Activated CD8-positive, alpha-beta T cell treated with anti-CD3 and anti-CD28 coated beads for 36 hours (primary cell): ENCODE measurements around the gene RIPPLY2. TPM values are rescaled to one million over a fixed set of nuclear protein-coding genes. Genes with fewer than 3 reads are reported as not detected.

Source experiments
- ATAC-seq: fragments of 200-7000 bp; cut with Tn5 transposase; one replicate; pipeline ENCODE4 v1.10.0; 2021; ENCODE audit warnings: mild to moderate bottlenecking, moderate library complexity
- CTCF ChIA-PET: fragments of 350-600 bp; sonication (Branson Sonifier 250); formaldehyde crosslinking; loops from one replicate; lab custom pipeline; 2021; ENCODE audit warnings: antibody characterized with exemption; lab: Charles Lee
- POLR2A ChIA-PET: fragments of 350-600 bp; sonication (Branson Sonifier 250); formaldehyde crosslinking; loops from one replicate; lab custom pipeline; 2021; ENCODE audit warnings: antibody characterized with exemption; lab: Charles Lee
- DNase-seq: peaks from one replicate; pipeline ENCODE4 v3.0.0-alpha.2; 2020
- H3K27ac Mint-ChIP-seq: one replicate; pipeline ENCODE4 v1.8.0; 2021; ENCODE audit warnings: mild to moderate bottlenecking, mixed read lengths
- H3K27me3 Mint-ChIP-seq: one replicate; pipeline ENCODE4 v1.8.0; 2021; ENCODE audit warnings: mixed read lengths
- H3K36me3 Mint-ChIP-seq: one replicate; pipeline ENCODE4 v1.8.0; 2021; ENCODE audit warnings: low read depth, mixed read lengths
- H3K4me1 Mint-ChIP-seq: one replicate; pipeline ENCODE4 v1.8.0; 2021; ENCODE audit warnings: low read depth, mixed read lengths
- H3K4me3 Mint-ChIP-seq: one replicate; pipeline ENCODE4 v1.8.0; 2021; ENCODE audit warnings: mild to moderate bottlenecking, moderate library complexity, mixed read lengths
- H3K9me3 Mint-ChIP-seq: one replicate; pipeline ENCODE4 v1.8.0; 2021; ENCODE audit warnings: mixed read lengths
- CTCF ChIP-seq: fragments of 200-600 bp; IDR thresholded peaks from one replicate; pipeline ENCODE4 v1.8.0; 2022; ENCODE audit warnings: antibody characterized with exemption, mild to moderate bottlenecking
- intact Hi-C: fragments of 100-400 bp; cut with micrococcal nuclease; formaldehyde crosslinking; loops from one replicate; pipeline ENCODE4 v1.10.0; 2022
- total RNA-seq, 2 experiments: library from RNA; stranded (reverse); gene quantifications; one replicate each; pipeline ENCODE4 v1.2.3, GENCODE V29; 2021

The RIPPLY2 gene
- total RNA-seq, 2 experiments from 2014 or later: not detected

- H3K27ac Mint-ChIP-seq: no peak overlapping the region
- ATAC-seq: no peak
- intact Hi-C loops: no loop called here
- no peak overlapping the region for H3K4me3 Mint-ChIP-seq
- H3K4me1 Mint-ChIP-seq: peaks cover 16% of the 10 kb centered on the region
- POLR2A ChIA-PET: no interaction called here
- CTCF ChIA-PET: interaction anchor here (1.2 kb wide), 1 partner anchor 17 kb away, joined by 4 read pairs; no protein-coding TSS in a partner anchor
- no peak for TF ChIP-seq CTCF
- H3K9me3 Mint-ChIP-seq: peaks cover 10% of the 10 kb centered on the region
- H3K36me3 Mint-ChIP-seq: peaks cover 47% of the 10 kb centered on the region
- H3K27me3 Mint-ChIP-seq: no peaks in the 10 kb centered on the region
- no peak for DNase-seq
Measured at GRCh38 chr6:83867043-83867442, 13.9 kb downstream of the RIPPLY2 start.

GRCh38 chr6:83867527-83868161, 14.5 kb downstream of the RIPPLY2 start:
- intact Hi-C loops: no loop called here
- no peak overlapping the region for H3K4me3 Mint-ChIP-seq
- ATAC-seq: no peak
- no peaks in the 10 kb centered on the region for H3K27me3 Mint-ChIP-seq
- ChIA-PET CTCF (interaction anchor here (1.2 kb wide), 1 partner anchor 16 kb away, joined by 4 read pairs; no protein-coding TSS in a partner anchor), POLR2A (no interaction called here)
- H3K27ac Mint-ChIP-seq: no peak overlapping the region
- peak; percentile 51 for DNase-seq
- H3K9me3 Mint-ChIP-seq: peaks cover 10% of the 10 kb centered on the region
- no peak for TF ChIP-seq CTCF
- peaks cover 47% of the 10 kb centered on the region for H3K36me3 Mint-ChIP-seq
- H3K4me1 Mint-ChIP-seq: peaks cover 16% of the 10 kb centered on the region

GRCh38 chr6:83868639-83869038, 15.5 kb downstream of the RIPPLY2 start:
- Mint-ChIP-seq H3K27ac (no peak overlapping the region), H3K36me3 (peaks cover 47% of the 10 kb centered on the region), H3K27me3 (no peaks in the 10 kb centered on the region), H3K4me3 (no peak overlapping the region), H3K9me3 (peaks cover 10% of the 10 kb centered on the region), H3K4me1 (peaks cover 18% of the 10 kb centered on the region)
- intact Hi-C loops: no loop called here
- no peak for TF ChIP-seq CTCF
- ChIA-PET CTCF (no interaction called here), POLR2A (no interaction called here)
- no peak for DNase-seq
- no peak for ATAC-seq

- H3K4me3 Mint-ChIP-seq: no peak overlapping the region
- intact Hi-C loops: no loop called here
- no peak for ATAC-seq
- no peaks in the 10 kb centered on the region for H3K27me3 Mint-ChIP-seq
- H3K27ac Mint-ChIP-seq: no peak overlapping the region
- H3K36me3 Mint-ChIP-seq: peaks cover 33% of the 10 kb centered on the region
- H3K9me3 Mint-ChIP-seq: peaks cover 10% of the 10 kb centered on the region
- DNase-seq: no peak
- no peak for TF ChIP-seq CTCF
- H3K4me1 Mint-ChIP-seq: peaks cover 24% of the 10 kb centered on the region
- POLR2A ChIA-PET: no interaction called here
- CTCF ChIA-PET: no interaction called here
Measured at GRCh38 chr6:83870649-83871048, 17.5 kb downstream of the RIPPLY2 start.

GRCh38 chr6:83872386-83873118, 19.4 kb downstream of the RIPPLY2 start:
- Mint-ChIP-seq H3K27me3 (no peaks in the 10 kb centered on the region), H3K36me3 (peaks cover 18% of the 10 kb centered on the region), H3K27ac (no peak overlapping the region), H3K4me1 (peaks cover 27% of the 10 kb centered on the region), H3K9me3 (peaks cover 1% of the 10 kb centered on the region), H3K4me3 (no peak overlapping the region)
- POLR2A ChIA-PET: no interaction called here
- intact Hi-C loops: no loop called here
- TF ChIP-seq CTCF: no peak
- DNase-seq: no peak
- CTCF ChIA-PET: no interaction called here
- ATAC-seq: no peak
